K562 (cell line): ENCODE results near the gene VPS35.
A peak's percentile ranks its signal among the peaks of the same experiment; 100 is the strongest.

ENCODE experiments used
- CEBPB ChIP-seq: fragments of 450-650 bp; IDR thresholded peaks from 2 replicates; pipeline ENCODE4 v1.6.1; 2016; ENCODE audit warnings: missing genetic modification characterization, missing compliant biosample characterization
- CTCF ChIP-seq, 3 experiments: IDR thresholded peaks in 2 of 3; conservative IDR thresholded peaks in 1 of 3; 2 replicates each; pipeline ENCODE4 v1.5.1; 2011 to 2012; ENCODE audit warnings: low read length in 3 of 3, mild to moderate bottlenecking in 3 of 3, control low read depth in 2 of 3, improper control_type of control experiment in 1 of 3, inconsistent platforms in 1 of 3, low read depth in 1 of 3, mixed read lengths in 1 of 3, moderate library complexity in 1 of 3; ENCODE audit not compliant: insufficient read depth in 2 of 3
- ELF1 ChIP-seq: fragments of 200-800 bp; sonication (Bioruptor generic); IDR thresholded peaks from 2 replicates; pipeline ENCODE4 v1.6.1; 2016; ENCODE audit warnings: missing genetic modification characterization, missing compliant biosample characterization
- FOXP4 ChIP-seq: sonication (generic); formaldehyde crosslinking; IDR thresholded peaks from 2 replicates; pipeline ENCODE4 v1.8.0; 2022; ENCODE audit warnings: mild to moderate bottlenecking, missing genetic modification reagents, borderline replicate concordance
- GABPB1 ChIP-seq: sonication (generic); formaldehyde crosslinking; IDR thresholded peaks from 2 replicates; pipeline ENCODE4 v1.8.0; 2022; ENCODE audit warnings: mild to moderate bottlenecking, missing genetic modification reagents
- KLF13 ChIP-seq: fragments of 450-650 bp; IDR thresholded peaks from 2 replicates; pipeline ENCODE4 v1.6.1; 2016; ENCODE audit warnings: missing genetic modification characterization, low read depth, mild to moderate bottlenecking, missing compliant biosample characterization, moderate library complexity, borderline replicate concordance
- NFYB ChIP-seq: IDR thresholded peaks from 2 replicates; pipeline ENCODE4 v1.6.1; 2011; ENCODE audit warnings: mild to moderate bottlenecking, moderate library complexity; ENCODE audit not compliant: insufficient read length; ENCODE audit errors: extremely low read depth
- POLR2AphosphoS2 ChIP-seq: IDR thresholded peaks from 2 replicates; pipeline ENCODE4 v1.6.1; 2012; ENCODE audit warnings: low read length, improper control_type of control experiment
- POLR2AphosphoS5 ChIP-seq: IDR thresholded peaks from 2 replicates; pipeline ENCODE4 v1.6.1; 2011; ENCODE audit warnings: mild to moderate bottlenecking, low read depth, low read length, moderate library complexity; ENCODE audit not compliant: control insufficient read depth, insufficient read depth
- REST ChIP-seq, 2 experiments: fragments of 450-650 bp; formaldehyde crosslinking in 1 of 2; IDR thresholded peaks; 2 replicates each; pipeline versions ENCODE4 v1.4.0 to v1.6.1; 2014 to 2020; ENCODE audit warnings: mild to moderate bottlenecking in 2 of 2, borderline replicate concordance in 1 of 2, low read depth in 1 of 2
- TCF7 ChIP-seq: sonication (generic); IDR thresholded peaks from 2 replicates; pipeline ENCODE4 v1.6.1; 2016; ENCODE audit warnings: antibody characterized with exemption, borderline replicate concordance
- TEAD4 ChIP-seq, 2 experiments: sonication (generic) in 1 of 2; formaldehyde crosslinking in 1 of 2; IDR thresholded peaks; 2 replicates each; pipeline versions ENCODE4 v1.6.1 to v1.8.0; 2012 to 2022; ENCODE audit warnings: borderline replicate concordance in 1 of 2, inconsistent platforms in 1 of 2, low read length in 1 of 2, mild to moderate bottlenecking in 1 of 2, missing genetic modification reagents in 1 of 2
- ZNF280A ChIP-seq: fragments of 450-650 bp; IDR thresholded peaks from 2 replicates; pipeline ENCODE4 v1.6.1; 2018; ENCODE audit warnings: mild to moderate bottlenecking, low read depth; ENCODE audit not compliant: partially characterized antibody

- TF ChIP-seq FOXP4 (CRISPR knock-in tag): no peak
- TF ChIP-seq GABPB1 (CRISPR knock-in tag): peak; percentile 60; the same call in 1 of the 2 replicates
- TF ChIP-seq ZNF280A: no peak
- no peak for TF ChIP-seq ELF1
- TF ChIP-seq NFYB: peak; percentile 84
- peak; percentile 61 to 68 (median 62) for TF ChIP-seq CTCF (IDR thresholded peaks at IDR 0.05 in 2 of 3, conservative IDR thresholded peaks at IDR 0.05 in 1 of 3; ENCODE audit: insufficient read depth in 2 of 3, low read depth in 1 of 3, low read length in 3 of 3)
- TF ChIP-seq TEAD4 (IDR thresholded peaks at IDR 0.05; ENCODE audit: low read length): no peak
- TF ChIP-seq TEAD4 (CRISPR knock-in tag; IDR thresholded peaks at IDR 0.05; ENCODE audit: borderline replicate concordance): no peak
- TF ChIP-seq KLF13 (tag): no peak
- TF ChIP-seq TCF7: no peak
- no peak for TF ChIP-seq CEBPB (tag)
- TF ChIP-seq REST (IDR thresholded peaks at IDR 0.05; ENCODE audit: borderline replicate concordance): peak; percentile 47; the same call in 1 of the 2 replicates
- no peak for TF ChIP-seq REST (CRISPR knock-in tag; IDR thresholded peaks at IDR 0.05; ENCODE audit: low read depth)
- peak; percentile 68 for TF ChIP-seq POLR2AphosphoS5
- TF ChIP-seq POLR2AphosphoS2: no peak
Observed at GRCh38 chr16:46689365-46690280, 645 bp upstream of the VPS35 start, which contains the start of gene ORC6.
